PFSK-1 (cell line): ENCODE measurements around the gene DMAC2.

Experiments
- FOXP2 ChIP-seq: optimal IDR thresholded peaks from 2 replicates; pipeline ENCODE3; 2011; ENCODE audit warnings: borderline replicate concordance, control low read depth, inconsistent platforms; ENCODE audit not compliant: insufficient read depth; ENCODE audit errors: extremely low read length, extremely low read depth
- POLR2AphosphoS5 ChIP-seq: IDR thresholded peaks from 2 replicates; pipeline ENCODE4 v1.6.1; 2012; ENCODE audit warnings: low read depth, mild to moderate bottlenecking, control low read depth, low read length, moderate library complexity
- REST ChIP-seq, 2 experiments: IDR thresholded peaks; 2 replicates each; pipeline versions ENCODE4 v1.6.1 to v1.8.0; 2011 to 2012; ENCODE audit warnings: low read depth in 2 of 2, low read length in 2 of 2, control low read depth in 1 of 2, inconsistent platforms in 1 of 2, mild to moderate bottlenecking in 1 of 2, moderate library complexity in 1 of 2; ENCODE audit not compliant: insufficient read depth in 1 of 2
- SIN3A ChIP-seq: IDR thresholded peaks from 2 replicates; pipeline ENCODE4 v1.6.1; 2012; ENCODE audit warnings: mild to moderate bottlenecking, low read length, moderate library complexity, borderline replicate concordance; ENCODE audit not compliant: insufficient read depth
- TAF1 ChIP-seq: IDR thresholded peaks from 2 replicates; pipeline ENCODE4 v1.6.1; 2012; ENCODE audit warnings: low read length, control low read depth, borderline replicate concordance; ENCODE audit not compliant: insufficient read depth

The DMAC2 gene

GRCh38 chr19:41441321-41441945, 1.7 kb upstream of the DMAC2 start:
- TF ChIP-seq POLR2AphosphoS5 (no peak), SIN3A (no peak), FOXP2 (no peak), TAF1 (no peak), REST (IDR thresholded peaks at IDR 0.05; ENCODE audit: insufficient read depth in 1 of 2, low read depth in 2 of 2, low read length in 2 of 2) (no peak)

GRCh38 chr19:41437944-41438574, 1.7 kb downstream of the DMAC2 start:
- no peak for TF ChIP-seq TAF1
- no peak for TF ChIP-seq POLR2AphosphoS5
- no peak for TF ChIP-seq FOXP2
- TF ChIP-seq REST (IDR thresholded peaks at IDR 0.05; ENCODE audit: insufficient read depth in 1 of 2, low read depth in 2 of 2, low read length in 2 of 2): no peak
- TF ChIP-seq SIN3A: no peak

- TF ChIP-seq POLR2AphosphoS5: no peak
- TF ChIP-seq SIN3A: no peak
- no peak for TF ChIP-seq TAF1
- TF ChIP-seq REST (IDR thresholded peaks at IDR 0.05; ENCODE audit: insufficient read depth in 1 of 2, low read depth in 2 of 2, low read length in 2 of 2): no peak
- no peak for TF ChIP-seq FOXP2
These were observed 3.1 kb downstream of the DMAC2 start for GRCh38 chr19:41436674-41436951.

- no peak for TF ChIP-seq POLR2AphosphoS5
- TF ChIP-seq SIN3A: no peak
- TF ChIP-seq REST (IDR thresholded peaks at IDR 0.05; ENCODE audit: insufficient read depth in 1 of 2, low read depth in 2 of 2, low read length in 2 of 2): no peak
- TF ChIP-seq TAF1: no peak
- no peak for TF ChIP-seq FOXP2
These were observed 3.6 kb downstream of the DMAC2 start for GRCh38 chr19:41435936-41436673.
